Left lung (tissue), 10 donors: ENCODE measurements around the gene OPCML. TPM values are rescaled to one million over a fixed set of nuclear protein-coding genes. Genes with fewer than 3 reads are reported as not detected.

Experiments
- ATAC-seq: fragments of 200-7000 bp; cut with Tn5 transposase; one replicate; pipeline ENCODE4 v1.9.1; 2020; ENCODE audit warnings: moderate library complexity
- DNase-seq, 4 donors: peaks; one replicate each; pipeline ENCODE4 v3.0.0-alpha.2; 2013 to 2020
- H3K27ac ChIP-seq, 2 donors: fragments of 200-600 bp; sonication (generic) in 1 of 2; one replicate each; pipeline versions ENCODE4 v1.5.0 to v1.8.0; 2020 to 2021
- H3K27me3 ChIP-seq, 2 donors: fragments of 200-600 bp; sonication (generic) in 1 of 2; one replicate each; pipeline versions ENCODE4 v1.5.0 to v1.8.0; 2020 to 2021
- H3K36me3 ChIP-seq, 2 donors: fragments of 200-600 bp; sonication (generic) in 1 of 2; one replicate each; pipeline versions ENCODE4 v1.5.0 to v1.8.0; 2020 to 2021
- H3K4me1 ChIP-seq, 2 donors: fragments of 200-600 bp; one replicate each; pipeline ENCODE4 v1.8.0; 2021
- H3K4me3 ChIP-seq, 2 donors: fragments of 200-600 bp; sonication (generic) in 1 of 2; one replicate each; pipeline versions ENCODE4 v1.5.0 to v1.8.0; 2020 to 2021; ENCODE audit warnings: mild to moderate bottlenecking in 1 of 2
- H3K9me3 ChIP-seq, 2 donors: fragments of 200-600 bp; sonication (generic) in 1 of 2; one replicate each; pipeline versions ENCODE4 v1.5.0 to v1.8.0; 2020 to 2021
- intact Hi-C, 2 donors: fragments of 100-400 bp; cut with DNase I; formaldehyde crosslinking; loops; one replicate each; pipeline versions ENCODE4 v1.11.2 to v1.14.2; 2022
- polyA plus RNA-seq, 6 donors: library from polyadenylated mRNA; unstranded; fragments of 120-200 nt; gene quantifications; one replicate each; pipeline ENCODE4 v1.2.1, GENCODE V29; 2013; ENCODE audit not compliant: insufficient read length in 6 of 6
- total RNA-seq, 2 donors: library from RNA; stranded (reverse); fragmentation: NEBNext Ultra II Directional; extraction: Animal tissue kit (Norgen Biotek cat#: 25700); gene quantifications; one replicate each; pipeline ENCODE4 v1.2.1, GENCODE V29; 2021
- TF ChIP-seq, protein P1 (sequence below), 2 donors: fragments of 200-600 bp; sonication (generic) in 1 of 2; IDR thresholded peaks; one replicate each; pipeline versions ENCODE4 v1.5.0 to v1.8.0; 2021; ENCODE audit warnings: antibody characterized with exemption in 2 of 2
- donor health status: DM: no; HTN: yes; CAD: no.
- donor health status: DM: no; HTN: no; CAD: no.

OPCML gene
- total and polyA plus RNA-seq, 8 donors: 0.98 to 5.3 (median 1.9) TPM; not detected in 2

GRCh38 chr11:132683602-132684001, 848.7 kb downstream of the OPCML start:
- Histone ChIP-seq H3K36me3 (no peaks in the 10 kb centered on the region), H3K27ac (no peak overlapping the region), H3K4me1 (no peaks in the 10 kb centered on the region), H3K9me3 (peaks cover 0 to 1% of the 10 kb centered on the region in 2 donors), H3K4me3 (no peak overlapping the region), H3K27me3 (no peaks in the 10 kb centered on the region)
- no peak for ATAC-seq
- TF ChIP-seq, protein P1, sequence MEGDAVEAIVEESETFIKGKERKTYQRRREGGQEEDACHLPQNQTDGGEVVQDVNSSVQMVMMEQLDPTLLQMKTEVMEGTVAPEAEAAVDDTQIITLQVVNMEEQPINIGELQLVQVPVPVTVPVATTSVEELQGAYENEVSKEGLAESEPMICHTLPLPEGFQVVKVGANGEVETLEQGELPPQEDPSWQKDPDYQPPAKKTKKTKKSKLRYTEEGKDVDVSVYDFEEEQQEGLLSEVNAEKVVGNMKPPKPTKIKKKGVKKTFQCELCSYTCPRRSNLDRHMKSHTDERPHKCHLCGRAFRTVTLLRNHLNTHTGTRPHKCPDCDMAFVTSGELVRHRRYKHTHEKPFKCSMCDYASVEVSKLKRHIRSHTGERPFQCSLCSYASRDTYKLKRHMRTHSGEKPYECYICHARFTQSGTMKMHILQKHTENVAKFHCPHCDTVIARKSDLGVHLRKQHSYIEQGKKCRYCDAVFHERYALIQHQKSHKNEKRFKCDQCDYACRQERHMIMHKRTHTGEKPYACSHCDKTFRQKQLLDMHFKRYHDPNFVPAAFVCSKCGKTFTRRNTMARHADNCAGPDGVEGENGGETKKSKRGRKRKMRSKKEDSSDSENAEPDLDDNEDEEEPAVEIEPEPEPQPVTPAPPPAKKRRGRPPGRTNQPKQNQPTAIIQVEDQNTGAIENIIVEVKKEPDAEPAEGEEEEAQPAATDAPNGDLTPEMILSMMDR (IDR thresholded peaks at IDR 0.05): no peak
- intact Hi-C loops: no loop called here
- DNase-seq: no peak

DNA sequence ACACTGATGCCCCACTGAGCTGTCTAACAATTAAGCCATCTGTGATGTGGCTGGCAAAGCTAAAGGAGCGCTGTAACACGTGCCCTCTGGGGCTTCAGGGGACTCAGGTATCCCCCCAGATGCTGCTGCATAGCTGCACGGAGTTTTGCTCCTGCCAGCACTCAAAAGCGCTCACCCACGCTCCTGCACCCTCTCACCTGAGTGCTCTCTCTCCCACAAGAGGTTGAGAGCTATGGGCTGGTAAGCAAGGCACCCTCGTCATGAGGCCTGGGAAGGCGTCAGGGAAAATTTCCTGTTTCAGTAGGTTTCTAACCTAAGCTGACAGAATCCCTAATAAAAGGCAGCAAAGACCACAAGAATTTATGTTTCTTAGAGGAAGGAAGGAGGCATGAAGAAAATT, 850.3 kb downstream of the OPCML start:
- DNase-seq: peak in 2 of 4 donors; percentile 24
- Histone ChIP-seq H3K9me3 (peaks cover 0 to 9% of the 10 kb centered on the region in 2 donors), H3K4me1 (no peaks in the 10 kb centered on the region), H3K36me3 (no peaks in the 10 kb centered on the region), H3K4me3 (no peak overlapping the region), H3K27ac (no peak overlapping the region), H3K27me3 (no peaks in the 10 kb centered on the region)
- TF ChIP-seq, protein P1 (IDR thresholded peaks at IDR 0.05): no peak
- intact Hi-C loops: no loop called here
- peak; percentile 84 for ATAC-seq

- Histone ChIP-seq H3K4me1 (no peaks in the 10 kb centered on the region), H3K9me3 (peaks cover 0 to 9% of the 10 kb centered on the region in 2 donors), H3K4me3 (no peak overlapping the region), H3K36me3 (no peaks in the 10 kb centered on the region), H3K27ac (no peak overlapping the region), H3K27me3 (no peaks in the 10 kb centered on the region)
- intact Hi-C loops: no loop called here
- no peak for DNase-seq
- TF ChIP-seq, protein P1 (IDR thresholded peaks at IDR 0.05): no peak
- ATAC-seq: no peak
Measured at GRCh38 chr11:132680584-132680983, 851.7 kb downstream of the OPCML start.

GRCh38 chr11:132674151-132674550, 858.1 kb downstream of the OPCML start:
- no peaks in the 10 kb centered on the region for H3K4me1 ChIP-seq
- no peaks in the 10 kb centered on the region for H3K27me3 ChIP-seq
- no peaks in the 10 kb centered on the region for H3K36me3 ChIP-seq
- DNase-seq (no peak), ATAC-seq (no peak)
- intact Hi-C loops: no loop called here
- no peak overlapping the region for H3K27ac ChIP-seq
- H3K4me3 ChIP-seq: no peak overlapping the region
- TF ChIP-seq, protein P1 (IDR thresholded peaks at IDR 0.05): no peak
- H3K9me3 ChIP-seq: peaks cover 0 to 9% of the 10 kb centered on the region in 2 donors

- Histone ChIP-seq H3K27ac (no peak overlapping the region), H3K4me1 (no peaks in the 10 kb centered on the region), H3K36me3 (no peaks in the 10 kb centered on the region), H3K4me3 (no peak overlapping the region), H3K9me3 (no peaks in the 10 kb centered on the region), H3K27me3 (no peaks in the 10 kb centered on the region)
- TF ChIP-seq, protein P1 (IDR thresholded peaks at IDR 0.05): no peak
- intact Hi-C loops: no loop called here
- ATAC-seq (no peak), DNase-seq (peak in 2 of 4 donors; percentile 10 to 25)
Measured at GRCh38 chr11:132671851-132672370, 860.4 kb downstream of the OPCML start.
